ENCODE measurements around the gene ILDR2.

ILDR2 gene

GRCh38 chr1:166947398-166948043, 27.8 kb downstream of the ILDR2 start:
- ATAC-seq, result peak; percentile 87
- TF ChIP-seq GLIS3 (CRISPR knock-in tag; IDR thresholded peaks at IDR 0.05) (no peak), ISL1 (CRISPR knock-in tag; IDR thresholded peaks at IDR 0.05) (no peak), TCF4 (CRISPR knock-in tag; IDR thresholded peaks at IDR 0.05; ENCODE audit: borderline replicate concordance) (no peak), PPARA (CRISPR knock-in tag; IDR thresholded peaks at IDR 0.05; ENCODE audit: borderline replicate concordance) (no peak), ARNTL (CRISPR knock-in tag; IDR thresholded peaks at IDR 0.05; ENCODE audit: borderline replicate concordance, low read depth) (no peak), ZNF8 (CRISPR knock-in tag; IDR thresholded peaks at IDR 0.05) (no peak), ZFP3 (CRISPR knock-in tag; IDR thresholded peaks at IDR 0.05) (no peak), SNAI2 (CRISPR knock-in tag; IDR thresholded peaks at IDR 0.05) (no peak), ZNF565 (CRISPR knock-in tag; conservative IDR thresholded peaks at IDR 0.05; ENCODE audit: low read depth) (no peak), ZFP30 (CRISPR knock-in tag; IDR thresholded peaks at IDR 0.05) (no peak), ZNF70 (CRISPR knock-in tag; IDR thresholded peaks at IDR 0.05) (no peak), CREB5 (CRISPR knock-in tag; IDR thresholded peaks at IDR 0.05; ENCODE audit: low read depth) (no peak), CSDC2 (CRISPR knock-in tag; IDR thresholded peaks at IDR 0.05) (no peak), ESRRG (CRISPR knock-in tag; IDR thresholded peaks at IDR 0.05) (no peak), ZC3H10 (CRISPR knock-in tag; IDR thresholded peaks at IDR 0.05) (no peak), OSR1 (CRISPR knock-in tag; IDR thresholded peaks at IDR 0.05) (no peak)
- TF ChIP-seq, protein P1, sequence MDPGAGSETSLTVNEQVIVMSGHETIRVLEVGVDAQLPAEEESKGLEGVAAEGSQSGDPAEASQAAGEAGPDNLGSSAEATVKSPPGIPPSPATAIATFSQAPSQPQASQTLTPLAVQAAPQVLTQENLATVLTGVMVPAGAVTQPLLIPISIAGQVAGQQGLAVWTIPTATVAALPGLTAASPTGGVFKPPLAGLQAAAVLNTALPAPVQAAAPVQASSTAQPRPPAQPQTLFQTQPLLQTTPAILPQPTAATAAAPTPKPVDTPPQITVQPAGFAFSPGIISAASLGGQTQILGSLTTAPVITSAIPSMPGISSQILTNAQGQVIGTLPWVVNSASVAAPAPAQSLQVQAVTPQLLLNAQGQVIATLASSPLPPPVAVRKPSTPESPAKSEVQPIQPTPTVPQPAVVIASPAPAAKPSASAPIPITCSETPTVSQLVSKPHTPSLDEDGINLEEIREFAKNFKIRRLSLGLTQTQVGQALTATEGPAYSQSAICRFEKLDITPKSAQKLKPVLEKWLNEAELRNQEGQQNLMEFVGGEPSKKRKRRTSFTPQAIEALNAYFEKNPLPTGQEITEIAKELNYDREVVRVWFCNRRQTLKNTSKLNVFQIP (CRISPR knock-in tag; IDR thresholded peaks at IDR 0.05; ENCODE audit: borderline replicate concordance, low read depth), result no peak
- TF ChIP-seq, protein P2, sequence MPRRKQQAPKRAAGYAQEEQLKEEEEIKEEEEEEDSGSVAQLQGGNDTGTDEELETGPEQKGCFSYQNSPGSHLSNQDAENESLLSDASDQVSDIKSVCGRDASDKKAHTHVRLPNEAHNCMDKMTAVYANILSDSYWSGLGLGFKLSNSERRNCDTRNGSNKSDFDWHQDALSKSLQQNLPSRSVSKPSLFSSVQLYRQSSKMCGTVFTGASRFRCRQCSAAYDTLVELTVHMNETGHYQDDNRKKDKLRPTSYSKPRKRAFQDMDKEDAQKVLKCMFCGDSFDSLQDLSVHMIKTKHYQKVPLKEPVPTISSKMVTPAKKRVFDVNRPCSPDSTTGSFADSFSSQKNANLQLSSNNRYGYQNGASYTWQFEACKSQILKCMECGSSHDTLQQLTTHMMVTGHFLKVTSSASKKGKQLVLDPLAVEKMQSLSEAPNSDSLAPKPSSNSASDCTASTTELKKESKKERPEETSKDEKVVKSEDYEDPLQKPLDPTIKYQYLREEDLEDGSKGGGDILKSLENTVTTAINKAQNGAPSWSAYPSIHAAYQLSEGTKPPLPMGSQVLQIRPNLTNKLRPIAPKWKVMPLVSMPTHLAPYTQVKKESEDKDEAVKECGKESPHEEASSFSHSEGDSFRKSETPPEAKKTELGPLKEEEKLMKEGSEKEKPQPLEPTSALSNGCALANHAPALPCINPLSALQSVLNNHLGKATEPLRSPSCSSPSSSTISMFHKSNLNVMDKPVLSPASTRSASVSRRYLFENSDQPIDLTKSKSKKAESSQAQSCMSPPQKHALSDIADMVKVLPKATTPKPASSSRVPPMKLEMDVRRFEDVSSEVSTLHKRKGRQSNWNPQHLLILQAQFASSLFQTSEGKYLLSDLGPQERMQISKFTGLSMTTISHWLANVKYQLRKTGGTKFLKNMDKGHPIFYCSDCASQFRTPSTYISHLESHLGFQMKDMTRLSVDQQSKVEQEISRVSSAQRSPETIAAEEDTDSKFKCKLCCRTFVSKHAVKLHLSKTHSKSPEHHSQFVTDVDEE (CRISPR knock-in tag; IDR thresholded peaks at IDR 0.05), result no peak
- TF ChIP-seq, protein P3, sequence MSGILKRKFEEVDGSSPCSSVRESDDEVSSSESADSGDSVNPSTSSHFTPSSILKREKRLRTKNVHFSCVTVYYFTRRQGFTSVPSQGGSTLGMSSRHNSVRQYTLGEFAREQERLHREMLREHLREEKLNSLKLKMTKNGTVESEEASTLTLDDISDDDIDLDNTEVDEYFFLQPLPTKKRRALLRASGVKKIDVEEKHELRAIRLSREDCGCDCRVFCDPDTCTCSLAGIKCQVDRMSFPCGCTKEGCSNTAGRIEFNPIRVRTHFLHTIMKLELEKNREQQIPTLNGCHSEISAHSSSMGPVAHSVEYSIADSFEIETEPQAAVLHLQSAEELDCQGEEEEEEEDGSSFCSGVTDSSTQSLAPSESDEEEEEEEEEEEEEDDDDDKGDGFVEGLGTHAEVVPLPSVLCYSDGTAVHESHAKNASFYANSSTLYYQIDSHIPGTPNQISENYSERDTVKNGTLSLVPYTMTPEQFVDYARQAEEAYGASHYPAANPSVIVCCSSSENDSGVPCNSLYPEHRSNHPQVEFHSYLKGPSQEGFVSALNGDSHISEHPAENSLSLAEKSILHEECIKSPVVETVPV (CRISPR knock-in tag; IDR thresholded peaks at IDR 0.05), result no peak

- ATAC-seq, result no peak
- TF ChIP-seq TOX (CRISPR knock-in tag; IDR thresholded peaks at IDR 0.05; ENCODE audit: borderline replicate concordance) (no peak), SNAI2 (CRISPR knock-in tag; IDR thresholded peaks at IDR 0.05) (no peak), RARB (CRISPR knock-in tag; IDR thresholded peaks at IDR 0.05) (no peak), ZC3H10 (CRISPR knock-in tag; IDR thresholded peaks at IDR 0.05) (no peak), ZNF565 (CRISPR knock-in tag; conservative IDR thresholded peaks at IDR 0.05; ENCODE audit: low read depth) (no peak), OSR1 (CRISPR knock-in tag; IDR thresholded peaks at IDR 0.05) (no peak), GLIS3 (CRISPR knock-in tag; IDR thresholded peaks at IDR 0.05) (no peak)
- TF ChIP-seq, protein P4, sequence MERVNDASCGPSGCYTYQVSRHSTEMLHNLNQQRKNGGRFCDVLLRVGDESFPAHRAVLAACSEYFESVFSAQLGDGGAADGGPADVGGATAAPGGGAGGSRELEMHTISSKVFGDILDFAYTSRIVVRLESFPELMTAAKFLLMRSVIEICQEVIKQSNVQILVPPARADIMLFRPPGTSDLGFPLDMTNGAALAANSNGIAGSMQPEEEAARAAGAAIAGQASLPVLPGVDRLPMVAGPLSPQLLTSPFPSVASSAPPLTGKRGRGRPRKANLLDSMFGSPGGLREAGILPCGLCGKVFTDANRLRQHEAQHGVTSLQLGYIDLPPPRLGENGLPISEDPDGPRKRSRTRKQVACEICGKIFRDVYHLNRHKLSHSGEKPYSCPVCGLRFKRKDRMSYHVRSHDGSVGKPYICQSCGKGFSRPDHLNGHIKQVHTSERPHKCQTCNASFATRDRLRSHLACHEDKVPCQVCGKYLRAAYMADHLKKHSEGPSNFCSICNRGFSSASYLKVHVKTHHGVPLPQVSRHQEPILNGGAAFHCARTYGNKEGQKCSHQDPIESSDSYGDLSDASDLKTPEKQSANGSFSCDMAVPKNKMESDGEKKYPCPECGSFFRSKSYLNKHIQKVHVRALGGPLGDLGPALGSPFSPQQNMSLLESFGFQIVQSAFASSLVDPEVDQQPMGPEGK (CRISPR knock-in tag; IDR thresholded peaks at IDR 0.05; ENCODE audit: borderline replicate concordance), result no peak
- TF ChIP-seq, protein P3 (CRISPR knock-in tag; IDR thresholded peaks at IDR 0.05), result no peak
- TF ChIP-seq, protein P2 (CRISPR knock-in tag; IDR thresholded peaks at IDR 0.05), result no peak
- TF ChIP-seq, protein P1 (CRISPR knock-in tag; IDR thresholded peaks at IDR 0.05; ENCODE audit: borderline replicate concordance, low read depth), result no peak
These were observed 31.0 kb downstream of the ILDR2 start for GRCh38 chr1:166944186-166944967.
